ENCODE data around the gene ETHE1. TPM values are rescaled to one million over a fixed set of nuclear protein-coding genes. Genes with fewer than 3 reads are reported as not detected.

The ETHE1 gene
- total RNA-seq, 2 experiments from 2014 or later, result 20.2 to 21.7 TPM

DNA sequence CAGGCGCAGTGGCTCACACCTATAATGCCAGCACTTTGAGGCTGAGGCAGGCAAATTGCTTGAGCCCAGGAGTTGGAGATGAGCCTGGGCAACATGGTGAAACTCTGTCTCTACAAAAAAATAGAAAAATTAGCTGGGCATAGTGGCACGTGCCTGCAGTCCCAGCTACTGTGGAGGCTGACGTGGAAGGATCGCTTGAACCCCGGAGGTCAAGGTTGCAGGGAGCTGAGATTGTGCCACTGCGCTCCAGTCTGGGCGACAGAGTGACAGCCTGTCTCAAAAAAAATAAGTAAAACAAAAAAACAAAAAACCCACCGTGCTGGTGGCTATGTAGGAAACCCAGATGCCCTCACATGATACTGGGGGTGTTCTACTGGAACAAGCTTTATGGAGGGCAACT is 38.8 kb downstream of the ETHE1 start:
- ChIA-PET CTCF (interaction anchor here (2.4 kb wide), 1 partner anchor 41 kb away, joined by 6 read pairs; no protein-coding TSS in a partner anchor), POLR2A (no interaction called here)
- intact Hi-C loops (cut with DNase I, micrococcal nuclease), result no loop called here
- no peak overlapping the region for H3K27ac Mint-ChIP-seq
- H3K27me3 Mint-ChIP-seq, result no peaks in the 10 kb centered on the region
- Histone ChIP-seq H3K27ac (ENCODE audit: low read depth in 1 of 2, low read length in 2 of 2) (no peak overlapping the region), H3K4me1 (ENCODE audit: insufficient read depth, low read length) (no peaks in the 10 kb centered on the region), H3K36me3 (ENCODE audit: insufficient read depth, low read length) (peaks cover 6% of the 10 kb centered on the region), H3K4me3 (ENCODE audit: low read length) (no peak overlapping the region), H3K9me3 (ENCODE audit: control insufficient read depth in 1 of 2, insufficient read depth in 1 of 2, low read length in 2 of 2) (no peaks in the 10 kb centered on the region), H3K27me3 (ENCODE audit: control insufficient read depth in 1 of 2, insufficient read depth in 2 of 2, low read length in 2 of 2) (no peaks in the 10 kb centered on the region)
- H3K36me3 Mint-ChIP-seq (ENCODE audit: low read depth), result peaks cover 20% of the 10 kb centered on the region
- DNase-seq (no peak), ATAC-seq (ENCODE audit: poor library complexity) (no peak)
- TF ChIP-seq, protein P1, sequence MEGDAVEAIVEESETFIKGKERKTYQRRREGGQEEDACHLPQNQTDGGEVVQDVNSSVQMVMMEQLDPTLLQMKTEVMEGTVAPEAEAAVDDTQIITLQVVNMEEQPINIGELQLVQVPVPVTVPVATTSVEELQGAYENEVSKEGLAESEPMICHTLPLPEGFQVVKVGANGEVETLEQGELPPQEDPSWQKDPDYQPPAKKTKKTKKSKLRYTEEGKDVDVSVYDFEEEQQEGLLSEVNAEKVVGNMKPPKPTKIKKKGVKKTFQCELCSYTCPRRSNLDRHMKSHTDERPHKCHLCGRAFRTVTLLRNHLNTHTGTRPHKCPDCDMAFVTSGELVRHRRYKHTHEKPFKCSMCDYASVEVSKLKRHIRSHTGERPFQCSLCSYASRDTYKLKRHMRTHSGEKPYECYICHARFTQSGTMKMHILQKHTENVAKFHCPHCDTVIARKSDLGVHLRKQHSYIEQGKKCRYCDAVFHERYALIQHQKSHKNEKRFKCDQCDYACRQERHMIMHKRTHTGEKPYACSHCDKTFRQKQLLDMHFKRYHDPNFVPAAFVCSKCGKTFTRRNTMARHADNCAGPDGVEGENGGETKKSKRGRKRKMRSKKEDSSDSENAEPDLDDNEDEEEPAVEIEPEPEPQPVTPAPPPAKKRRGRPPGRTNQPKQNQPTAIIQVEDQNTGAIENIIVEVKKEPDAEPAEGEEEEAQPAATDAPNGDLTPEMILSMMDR (IDR thresholded peaks at IDR 0.05), result no peak
- no peaks in the 10 kb centered on the region for H3K4me1 Mint-ChIP-seq (ENCODE audit: low read depth)
- H3K9me3 Mint-ChIP-seq, result no peaks in the 10 kb centered on the region
- H3K4me3 Mint-ChIP-seq, result no peak overlapping the region

- no peaks in the 10 kb centered on the region for H3K4me1 Mint-ChIP-seq (ENCODE audit: low read depth)
- no peaks in the 10 kb centered on the region for H3K9me3 Mint-ChIP-seq
- intact Hi-C loops (cut with DNase I, micrococcal nuclease), result no loop called here
- CTCF ChIA-PET, result interaction anchor here (2.4 kb wide), 1 partner anchor 39 kb away, joined by 6 read pairs; no protein-coding TSS in a partner anchor
- TF ChIP-seq, protein P1 (IDR thresholded peaks at IDR 0.05), result no peak
- H3K4me3 Mint-ChIP-seq, result no peak overlapping the region
- Histone ChIP-seq H3K9me3 (ENCODE audit: control insufficient read depth in 1 of 2, insufficient read depth in 1 of 2, low read length in 2 of 2) (no peaks in the 10 kb centered on the region), H3K27ac (ENCODE audit: low read depth in 1 of 2, low read length in 2 of 2) (no peak overlapping the region), H3K36me3 (ENCODE audit: insufficient read depth, low read length) (peaks cover 6% of the 10 kb centered on the region), H3K27me3 (ENCODE audit: control insufficient read depth in 1 of 2, insufficient read depth in 2 of 2, low read length in 2 of 2) (no peaks in the 10 kb centered on the region), H3K4me3 (ENCODE audit: low read length) (no peak overlapping the region), H3K4me1 (ENCODE audit: insufficient read depth, low read length) (no peaks in the 10 kb centered on the region)
- H3K27ac Mint-ChIP-seq, result no peak overlapping the region
- no peak for DNase-seq
- no peak for ATAC-seq (ENCODE audit: poor library complexity)
- peaks cover 33% of the 10 kb centered on the region for H3K36me3 Mint-ChIP-seq (ENCODE audit: low read depth)
- H3K27me3 Mint-ChIP-seq, result no peaks in the 10 kb centered on the region
- POLR2A ChIA-PET, result no interaction called here
Observed at GRCh38 chr19:43486412-43486811, 40.6 kb downstream of the ETHE1 start.

DNA sequence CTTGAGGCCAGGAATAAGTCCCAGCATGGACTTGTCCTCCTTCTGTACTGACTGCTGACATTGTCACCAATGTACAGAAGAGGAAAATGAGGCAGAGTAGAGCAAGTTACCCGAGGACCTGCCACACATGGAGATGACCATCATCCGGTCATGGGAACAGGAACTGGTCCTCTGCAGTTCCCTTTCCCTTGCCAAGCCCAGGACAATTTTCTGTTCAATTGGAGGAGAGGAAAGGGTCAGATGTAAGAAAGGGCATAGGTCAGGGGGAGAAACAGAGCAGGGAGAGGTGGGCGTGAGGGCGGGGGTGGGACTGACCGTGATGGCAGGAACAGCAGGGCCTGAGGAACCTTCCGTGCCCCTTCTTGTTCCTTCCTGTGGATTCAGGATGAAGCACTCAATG is 41.0 kb downstream of the ETHE1 start:
- Mint-ChIP-seq H3K4me3 (no peak overlapping the region), H3K27ac (no peak overlapping the region), H3K4me1 (ENCODE audit: low read depth) (no peaks in the 10 kb centered on the region), H3K9me3 (no peaks in the 10 kb centered on the region), H3K27me3 (no peaks in the 10 kb centered on the region), H3K36me3 (ENCODE audit: low read depth) (peaks cover 35% of the 10 kb centered on the region)
- Histone ChIP-seq H3K36me3 (ENCODE audit: insufficient read depth, low read length) (peaks cover 6% of the 10 kb centered on the region), H3K27me3 (ENCODE audit: control insufficient read depth in 1 of 2, insufficient read depth in 2 of 2, low read length in 2 of 2) (no peaks in the 10 kb centered on the region), H3K9me3 (ENCODE audit: control insufficient read depth in 1 of 2, insufficient read depth in 1 of 2, low read length in 2 of 2) (no peaks in the 10 kb centered on the region), H3K27ac (ENCODE audit: low read depth in 1 of 2, low read length in 2 of 2) (no peak overlapping the region), H3K4me1 (ENCODE audit: insufficient read depth, low read length) (no peaks in the 10 kb centered on the region), H3K4me3 (ENCODE audit: low read length) (no peak overlapping the region)
- ATAC-seq (ENCODE audit: poor library complexity), result no peak
- TF ChIP-seq, protein P1 (IDR thresholded peaks at IDR 0.05), result no peak
- intact Hi-C loops (cut with DNase I, micrococcal nuclease), result no loop called here
- CTCF ChIA-PET, result no interaction called here
- DNase-seq, result no peak
- POLR2A ChIA-PET, result no interaction called here
